Neural crest cell (in vitro differentiated cells): ENCODE results near the gene ETNK1. TPM values are rescaled to one million over a fixed set of nuclear protein-coding genes. Genes with fewer than 3 reads are reported as not detected.

Experiments used
- DNase-seq: peaks from one replicate; pipeline ENCODE4 v3.0.0; 2021; ENCODE audit warnings: low read depth, mixed read lengths, low spot score
- H3K27ac Mint-ChIP-seq: one replicate; pipeline ENCODE4 v1.8.0; 2021; ENCODE audit warnings: mild to moderate bottlenecking, mixed read lengths; ENCODE audit not compliant: unreplicated experiment
- H3K27me3 Mint-ChIP-seq: 2 replicates; pipeline ENCODE4 v1.8.0; 2021; ENCODE audit warnings: low read depth, mild to moderate bottlenecking, mixed read lengths
- H3K36me3 Mint-ChIP-seq: 2 replicates; pipeline ENCODE4 v1.8.0; 2021; ENCODE audit warnings: low read depth, mild to moderate bottlenecking, mixed read lengths
- H3K4me1 Mint-ChIP-seq: 2 replicates; pipeline ENCODE4 v1.8.0; 2021; ENCODE audit warnings: mixed read lengths
- H3K4me3 Mint-ChIP-seq: one replicate; pipeline ENCODE4 v1.8.0; 2021; ENCODE audit warnings: mild to moderate bottlenecking, mixed read lengths
- H3K9me3 Mint-ChIP-seq: 2 replicates; pipeline ENCODE4 v1.8.0; 2021; ENCODE audit warnings: mixed read lengths
- CTCF ChIP-seq: fragments of 200-600 bp; sonication (generic); conservative IDR thresholded peaks from 2 replicates; pipeline ENCODE4 v1.5.0; 2021; ENCODE audit warnings: antibody characterized with exemption, mild to moderate bottlenecking
- total RNA-seq: library from RNA; stranded (reverse); gene quantifications from 2 replicates; pipeline ENCODE4 v1.2.1, GENCODE V29; 2021

ETNK1 gene
- total RNA-seq, 1 donor from 2014 or later, result 105 TPM

- H3K27ac Mint-ChIP-seq, result no peak overlapping the region
- no peak for TF ChIP-seq CTCF
- no peaks in the 10 kb centered on the region for H3K27me3 Mint-ChIP-seq
- H3K9me3 Mint-ChIP-seq, result no peaks in the 10 kb centered on the region
- no peaks in the 10 kb centered on the region for H3K36me3 Mint-ChIP-seq
- H3K4me3 Mint-ChIP-seq, result no peak overlapping the region
- DNase-seq, result no peak
- H3K4me1 Mint-ChIP-seq, result peaks cover 3% of the 10 kb centered on the region
These were observed 105.0 kb downstream of the ETNK1 start for GRCh38 chr12:22729957-22730443.

- Mint-ChIP-seq H3K27ac (no peak overlapping the region), H3K9me3 (peaks cover 3% of the 10 kb centered on the region)
These were observed 106.3 kb downstream of the ETNK1 start for GRCh38 chr12:22731236-22731635.

GRCh38 chr12:22733756-22734155 lies 108.8 kb downstream of the ETNK1 start:
- TF ChIP-seq CTCF, result no peak
- Mint-ChIP-seq H3K36me3 (no peaks in the 10 kb centered on the region), H3K9me3 (peaks cover 3% of the 10 kb centered on the region), H3K4me1 (peaks cover 3% of the 10 kb centered on the region), H3K4me3 (no peak overlapping the region), H3K27me3 (no peaks in the 10 kb centered on the region), H3K27ac (no peak overlapping the region)
- DNase-seq, result no peak

More at GRCh38 chr12:22731236-22731635, 106.3 kb downstream of the ETNK1 start:
- Mint-ChIP-seq H3K4me3 (no peak overlapping the region), H3K4me1 (peaks cover 3% of the 10 kb centered on the region), H3K36me3 (no peaks in the 10 kb centered on the region), H3K27me3 (no peaks in the 10 kb centered on the region)
- DNase-seq, result no peak
- TF ChIP-seq CTCF, result no peak

- Mint-ChIP-seq H3K4me1 (no peaks in the 10 kb centered on the region), H3K4me3 (no peak overlapping the region), H3K36me3 (no peaks in the 10 kb centered on the region), H3K27ac (no peak overlapping the region), H3K27me3 (no peaks in the 10 kb centered on the region), H3K9me3 (peaks cover 7% of the 10 kb centered on the region)
- TF ChIP-seq CTCF, result no peak
- no peak for DNase-seq
These were observed 114.0 kb downstream of the ETNK1 start for GRCh38 chr12:22738945-22739344.

Other genes with a start within 250 kb of the ETNK1 start
- 46.3 and 47.1 TPM in 2 replicates for gene C2CD5, start 80.6 kb upstream of the ETNK1 start, total RNA-seq